Measurements from ENCODE around the gene ST6GALNAC3. TPM values are rescaled to one million over a fixed set of nuclear protein-coding genes. Genes with fewer than 3 reads are reported as not detected.

Gene ST6GALNAC3
- total RNA-seq, 1 donor from 2014 or later: 46.8 TPM

DNA sequence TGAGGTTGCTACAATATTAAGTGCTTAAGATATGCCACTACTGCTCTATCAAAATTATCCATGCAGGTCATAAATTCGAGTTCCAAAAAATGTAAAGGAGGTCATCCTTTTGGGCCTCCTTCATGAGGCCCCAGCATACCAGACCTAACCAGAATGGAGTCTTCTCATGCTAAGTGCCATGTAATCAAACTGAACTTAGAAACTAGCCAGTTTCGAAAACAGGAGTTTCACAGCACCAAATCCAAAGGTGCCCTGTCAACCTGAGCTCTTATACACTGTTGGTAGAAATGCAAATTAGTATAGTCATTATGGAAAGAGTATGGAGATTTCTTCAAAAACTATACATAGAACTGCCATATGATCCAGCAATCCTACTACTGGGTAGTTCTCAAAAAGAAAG lies 320.5 kb downstream of the ST6GALNAC3 start:
- Mint-ChIP-seq H3K4me1 (ENCODE audit: unreplicated experiment) (peaks cover 3% of the 10 kb centered on the region), H3K27ac (ENCODE audit: unreplicated experiment) (no peak overlapping the region), H3K27me3 (ENCODE audit: unreplicated experiment) (no peaks in the 10 kb centered on the region), H3K9me3 (ENCODE audit: unreplicated experiment) (no peaks in the 10 kb centered on the region), H3K4me3 (ENCODE audit: unreplicated experiment) (no peak overlapping the region), H3K36me3 (ENCODE audit: low read depth, unreplicated experiment) (peaks cover 6% of the 10 kb centered on the region)
- DNase-seq (ENCODE audit: low spot score): no peak
- TF ChIP-seq, protein P1, sequence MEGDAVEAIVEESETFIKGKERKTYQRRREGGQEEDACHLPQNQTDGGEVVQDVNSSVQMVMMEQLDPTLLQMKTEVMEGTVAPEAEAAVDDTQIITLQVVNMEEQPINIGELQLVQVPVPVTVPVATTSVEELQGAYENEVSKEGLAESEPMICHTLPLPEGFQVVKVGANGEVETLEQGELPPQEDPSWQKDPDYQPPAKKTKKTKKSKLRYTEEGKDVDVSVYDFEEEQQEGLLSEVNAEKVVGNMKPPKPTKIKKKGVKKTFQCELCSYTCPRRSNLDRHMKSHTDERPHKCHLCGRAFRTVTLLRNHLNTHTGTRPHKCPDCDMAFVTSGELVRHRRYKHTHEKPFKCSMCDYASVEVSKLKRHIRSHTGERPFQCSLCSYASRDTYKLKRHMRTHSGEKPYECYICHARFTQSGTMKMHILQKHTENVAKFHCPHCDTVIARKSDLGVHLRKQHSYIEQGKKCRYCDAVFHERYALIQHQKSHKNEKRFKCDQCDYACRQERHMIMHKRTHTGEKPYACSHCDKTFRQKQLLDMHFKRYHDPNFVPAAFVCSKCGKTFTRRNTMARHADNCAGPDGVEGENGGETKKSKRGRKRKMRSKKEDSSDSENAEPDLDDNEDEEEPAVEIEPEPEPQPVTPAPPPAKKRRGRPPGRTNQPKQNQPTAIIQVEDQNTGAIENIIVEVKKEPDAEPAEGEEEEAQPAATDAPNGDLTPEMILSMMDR (IDR thresholded peaks at IDR 0.05; ENCODE audit: unreplicated experiment): no peak

DNA sequence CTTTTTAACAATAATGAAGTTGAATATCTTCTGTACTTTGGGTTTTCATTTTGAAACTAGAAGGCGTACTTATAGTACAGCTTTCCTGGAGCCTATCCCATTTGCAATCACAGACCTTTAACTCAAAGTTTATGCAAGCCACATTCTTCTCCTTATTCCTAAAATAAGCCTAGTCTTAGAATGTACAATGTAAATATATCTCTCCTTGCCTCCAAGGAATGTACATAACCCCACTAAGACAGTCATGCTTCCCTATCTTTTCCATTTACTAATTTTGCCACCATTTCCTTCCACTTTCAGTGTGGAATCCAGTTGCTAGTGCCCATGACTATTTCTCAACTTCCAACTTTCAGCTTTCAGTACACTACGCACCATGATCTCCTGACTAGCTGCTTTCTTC lies 327.6 kb downstream of the ST6GALNAC3 start:
- no peaks in the 10 kb centered on the region for H3K36me3 Mint-ChIP-seq (ENCODE audit: low read depth, unreplicated experiment)
- TF ChIP-seq, protein P1 (IDR thresholded peaks at IDR 0.05; ENCODE audit: unreplicated experiment): no peak
- H3K27ac Mint-ChIP-seq (ENCODE audit: unreplicated experiment): no peak overlapping the region
- H3K9me3 Mint-ChIP-seq (ENCODE audit: unreplicated experiment): no peaks in the 10 kb centered on the region
- H3K4me1 Mint-ChIP-seq (ENCODE audit: unreplicated experiment): no peaks in the 10 kb centered on the region
- no peak overlapping the region for H3K4me3 Mint-ChIP-seq (ENCODE audit: unreplicated experiment)
- no peak for DNase-seq (ENCODE audit: low spot score)
- no peaks in the 10 kb centered on the region for H3K27me3 Mint-ChIP-seq (ENCODE audit: unreplicated experiment)

DNA sequence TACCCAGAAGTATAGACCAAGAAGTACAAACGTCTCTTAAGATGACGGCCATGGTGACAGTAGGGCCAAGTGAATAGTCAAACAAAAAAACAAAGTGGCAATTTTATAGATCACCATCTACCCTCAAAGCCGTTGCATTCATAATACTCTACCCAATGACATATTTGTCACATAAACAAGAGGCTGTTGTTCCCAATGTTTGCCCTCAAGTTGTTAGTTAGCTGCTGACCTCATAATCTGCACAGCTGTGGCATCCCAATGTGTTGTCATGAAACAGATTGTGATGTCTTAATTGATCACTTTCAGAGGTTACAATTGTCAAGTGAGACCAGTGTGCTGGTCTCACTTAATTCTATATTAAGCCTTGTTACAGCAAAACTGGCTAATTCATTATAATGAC lies 333.8 kb downstream of the ST6GALNAC3 start:
- TF ChIP-seq, protein P1 (IDR thresholded peaks at IDR 0.05; ENCODE audit: unreplicated experiment): no peak
- H3K4me3 Mint-ChIP-seq (ENCODE audit: unreplicated experiment): no peak overlapping the region
- H3K4me1 Mint-ChIP-seq (ENCODE audit: unreplicated experiment): no peaks in the 10 kb centered on the region
- H3K9me3 Mint-ChIP-seq (ENCODE audit: unreplicated experiment): no peaks in the 10 kb centered on the region
- no peaks in the 10 kb centered on the region for H3K36me3 Mint-ChIP-seq (ENCODE audit: low read depth, unreplicated experiment)
- H3K27me3 Mint-ChIP-seq (ENCODE audit: unreplicated experiment): no peaks in the 10 kb centered on the region
- H3K27ac Mint-ChIP-seq (ENCODE audit: unreplicated experiment): no peak overlapping the region
- no peak for DNase-seq (ENCODE audit: low spot score)

DNA sequence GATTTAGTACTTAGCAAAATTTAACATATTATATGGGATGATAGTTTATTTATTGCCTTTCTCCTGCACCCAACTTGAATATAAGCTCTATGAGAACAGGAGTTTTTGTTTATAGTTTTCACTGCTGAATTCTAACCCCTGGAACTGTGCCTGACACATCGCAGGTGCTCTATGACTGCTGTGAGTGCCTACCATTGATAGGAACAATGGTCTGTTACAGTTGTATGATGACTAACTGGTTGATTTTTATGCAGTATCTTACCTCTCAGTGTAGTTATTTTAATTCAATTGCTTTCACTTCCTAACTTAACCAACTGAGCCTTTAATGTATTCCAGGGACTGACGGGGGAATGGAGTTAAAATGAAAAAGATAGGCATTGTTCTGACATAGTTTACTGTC lies 336.0 kb downstream of the ST6GALNAC3 start:
- H3K27ac Mint-ChIP-seq (ENCODE audit: unreplicated experiment): no peak overlapping the region
- H3K4me1 Mint-ChIP-seq (ENCODE audit: unreplicated experiment): no peaks in the 10 kb centered on the region
- no peak for DNase-seq (ENCODE audit: low spot score)
- H3K27me3 Mint-ChIP-seq (ENCODE audit: unreplicated experiment): peaks cover 1% of the 10 kb centered on the region
- no peaks in the 10 kb centered on the region for H3K36me3 Mint-ChIP-seq (ENCODE audit: low read depth, unreplicated experiment)
- H3K9me3 Mint-ChIP-seq (ENCODE audit: unreplicated experiment): no peaks in the 10 kb centered on the region
- TF ChIP-seq, protein P1 (IDR thresholded peaks at IDR 0.05; ENCODE audit: unreplicated experiment): no peak
- H3K4me3 Mint-ChIP-seq (ENCODE audit: unreplicated experiment): no peak overlapping the region

DNA sequence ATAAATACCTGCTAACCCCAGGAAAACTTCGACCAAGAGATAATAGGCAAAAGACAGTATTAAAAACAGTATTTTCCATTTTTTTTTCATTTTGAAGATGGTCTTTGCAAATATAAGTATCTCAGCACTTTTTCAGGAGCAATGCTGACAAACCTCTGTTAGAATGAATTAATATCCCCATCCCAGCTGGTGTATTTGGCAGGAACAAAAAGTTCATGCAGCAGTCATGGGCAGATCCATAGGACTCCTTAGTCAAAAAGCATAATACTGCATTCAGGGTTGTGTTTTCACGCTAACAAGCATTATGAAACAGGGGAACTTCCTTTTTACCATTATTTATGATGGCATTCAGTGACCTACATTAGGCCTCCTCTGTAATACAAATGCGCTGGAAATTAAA lies 344.0 kb downstream of the ST6GALNAC3 start:
- Mint-ChIP-seq H3K4me1 (ENCODE audit: unreplicated experiment) (no peaks in the 10 kb centered on the region), H3K27me3 (ENCODE audit: unreplicated experiment) (peaks cover 1% of the 10 kb centered on the region), H3K36me3 (ENCODE audit: low read depth, unreplicated experiment) (no peaks in the 10 kb centered on the region), H3K9me3 (ENCODE audit: unreplicated experiment) (no peaks in the 10 kb centered on the region), H3K27ac (ENCODE audit: unreplicated experiment) (no peak overlapping the region), H3K4me3 (ENCODE audit: unreplicated experiment) (no peak overlapping the region)
- DNase-seq (ENCODE audit: low spot score): no peak
- TF ChIP-seq, protein P1 (IDR thresholded peaks at IDR 0.05; ENCODE audit: unreplicated experiment): no peak
